GM12878 (cell line): ENCODE results near the gene GDI2. TPM values are rescaled to one million over a fixed set of nuclear protein-coding genes. Genes with fewer than 3 reads are reported as not detected.

Source experiments
- ATAC-seq: fragments of 200-7000 bp; cut with Tn5 transposase; 3 replicates; pipeline ENCODE4 v1.9.1; 2020; ENCODE audit warnings: mild to moderate bottlenecking, moderate library complexity
- BruUV-seq: library from RNA; stranded (reverse); fragments of 400-500 nt; replicated peaks from 2 replicates; lab custom pipeline; 2021; lab: Mats Ljungman, UMichigan
- CTCF ChIA-PET: fragments of 300-600 bp; sonication (Branson Sonifier 250); formaldehyde crosslinking; extraction: SDS; loops from one replicate; lab custom pipeline; 2021; ENCODE audit warnings: inconsistent platforms; lab: Yijun Ruan, JAX
- POLR2A ChIA-PET: fragments of 350-600 bp; formaldehyde crosslinking; extraction: SDS; loops from one replicate; lab custom pipeline; 2021; ENCODE audit warnings: inconsistent platforms; lab: Charles Lee
- RAD21 ChIA-PET: fragments of 300-600 bp; sonication (Branson Sonifier 250); formaldehyde crosslinking; loops from one replicate; lab custom pipeline; 2023; ENCODE audit warnings: antibody characterized with exemption; ENCODE audit not compliant: unreplicated experiment; lab: Charles Lee
- SMC1A ChIA-PET: fragments of 300-600 bp; sonication (Branson Sonifier 250); formaldehyde crosslinking; loops from one replicate; lab custom pipeline; 2023; ENCODE audit not compliant: unreplicated experiment, uncharacterized antibody; lab: Charles Lee
- DNase-seq: peaks from one replicate; pipeline ENCODE4 v3.0.0-alpha.2; 2011; ENCODE audit warnings: low read depth, low spot score
- FAIRE-seq: peaks from 3 replicates; lab custom pipeline; 2011; peaks lifted over from hg19 to GRCh38; lab: Jason Lieb, UNC
- H2AFZ ChIP-seq: 2 replicates; pipeline ENCODE4 v1.6.0; 2011; ENCODE audit warnings: low read depth, low read length, control low read depth; ENCODE audit not compliant: control insufficient read depth
- H3K27ac ChIP-seq: 2 replicates; pipeline ENCODE4 v1.5.1; 2011; ENCODE audit warnings: control low read depth; ENCODE audit not compliant: control insufficient read depth, insufficient read depth
- H3K27me3 ChIP-seq, 2 experiments: replicated peaks in 1 of 2; 2 replicates each; pipeline versions ENCODE4 v1.6.0 to v1.6.1; 2011; ENCODE audit warnings: low read length in 1 of 2; ENCODE audit not compliant: control insufficient read depth in 2 of 2, insufficient read depth in 2 of 2
- H3K36me3 ChIP-seq, 2 experiments: 2 replicates each; pipeline ENCODE4 v1.5.1; 2011; ENCODE audit warnings: low read length in 1 of 2; ENCODE audit not compliant: control insufficient read depth in 2 of 2, insufficient read depth in 2 of 2
- H3K4me1 ChIP-seq: 2 replicates; pipeline ENCODE4 v1.6.1; 2011; ENCODE audit warnings: mild to moderate bottlenecking, low read length, moderate library complexity, mixed read lengths; ENCODE audit not compliant: control insufficient read depth, insufficient read depth
- H3K4me2 ChIP-seq: 2 replicates; pipeline ENCODE4 v1.6.0; 2011; ENCODE audit warnings: control low read depth; ENCODE audit not compliant: control insufficient read depth, insufficient read depth
- H3K4me3 ChIP-seq: fragments of 200-600 bp; sonication (generic); 2 replicates; pipeline ENCODE4 v1.5.1; 2016
- H3K79me2 ChIP-seq: 2 replicates; pipeline ENCODE4 v1.6.0; 2011; ENCODE audit warnings: low read length; ENCODE audit not compliant: control insufficient read depth, insufficient read depth
- H3K9ac ChIP-seq: 2 replicates; pipeline ENCODE4 v1.8.0; 2011; ENCODE audit warnings: low read length, control low read depth, mixed read lengths; ENCODE audit not compliant: control insufficient read depth, insufficient read depth
- H3K9me3 ChIP-seq: replicated peaks from 3 replicates; pipeline ENCODE4 v1.5.1; 2011; ENCODE audit warnings: mild to moderate bottlenecking, low read length; ENCODE audit not compliant: control insufficient read depth, insufficient read depth
- H4K20me1 ChIP-seq: 2 replicates; pipeline ENCODE4 v1.6.0; 2011; ENCODE audit not compliant: control insufficient read depth, insufficient read depth
- GATAD2B ChIP-seq: fragments of 450-650 bp; conservative IDR thresholded peaks from 2 replicates; pipeline ENCODE4 v1.6.1; 2017; ENCODE audit warnings: low read depth, mild to moderate bottlenecking, moderate library complexity
- WGBS: methylation state at CpG from one replicate; pipeline ENCODE4 v1.1.6; 2016; ENCODE audit warnings: low lambda C conversion rate; ENCODE audit not compliant: insufficient replicate concordance, insufficient coverage; ENCODE audit errors: missing lambda C conversion rate; 5-methylcytosine and 5-hydroxymethylcytosine counted together
- in situ Hi-C: fragments of 300-500 bp; cut with MboI; formaldehyde crosslinking; loops from 9 replicates; pipeline ENCODE4 v1.14.3; 2018; ENCODE audit warnings: mixed read lengths
- intact Hi-C: fragments of 100-400 bp; cut with micrococcal nuclease; formaldehyde crosslinking; loops from one replicate; pipeline ENCODE4 v1.14.2; 2022; ENCODE audit not compliant: unreplicated experiment
- polyA plus RNA-seq, 11 experiments: library from polyadenylated mRNA; depleted of rRNA in 4 of 11; unstranded in 6 of 11; stranded (reverse) in 5 of 11; fragments of >200 nt; fragmentation: Nextera tagmentation in 4 of 11; fragmentation: Illumina TruSeq in 1 of 11; extraction: Ambion mirVana in 4 of 11; extraction: Trizol in 1 of 11; gene quantifications; 1 replicate in 1 of 11; 2 replicates in 10 of 11; pipeline versions ENCODE4 v1.2.1 to v1.2.3, GENCODE V29; 2011 to 2016; ENCODE audit warnings: inconsistent platforms in 2 of 11, missing spikeins in 2 of 11, low read depth in 1 of 11
- total RNA-seq, 4 experiments: library from RNA; depleted of rRNA in 3 of 4; stranded (reverse); fragments of >200 nt in 3 of 4; fragmentation: Illumina TruSeq in 1 of 4; extraction: Trizol in 1 of 4; gene quantifications; 2 replicates each; pipeline versions ENCODE4 v1.2.1 to v1.2.3, GENCODE V29; 2013 to 2021
- TF ChIP-seq, protein P1 (sequence below): fragments of 450-650 bp; IDR thresholded peaks from 2 replicates; pipeline ENCODE4 v1.6.1; 2018; ENCODE audit warnings: borderline replicate concordance, mild to moderate bottlenecking; ENCODE audit not compliant: partially characterized antibody

The GDI2 gene
- total and polyA plus RNA-seq, 10 of the 15 experiments (the other 5 are each of a cell fraction or from before 2014, with no cell fraction given), result 261 to 395 (median 276) TPM

- ChIA-PET RAD21 (no interaction called here), SMC1A (interaction anchor here (1.2 kb wide), 1 partner anchor 28 kb away, joined by 4 read pairs; no protein-coding TSS in a partner anchor), CTCF (interaction anchor here (1.2 kb wide), 1 partner anchor 15 kb away, joined by 4 read pairs; no protein-coding TSS in a partner anchor), POLR2A (no interaction called here)
- no peak for DNase-seq
- no peak for FAIRE-seq
- BruUV-seq, result no TSS peak
- H3K4me3 ChIP-seq, result no peak overlapping the region
- no peaks in the 10 kb centered on the region for H4K20me1 ChIP-seq
- in situ Hi-C loops, result no loop called here
- H3K27ac ChIP-seq, result no peak overlapping the region
- TF ChIP-seq GATAD2B, result no peak
- TF ChIP-seq, protein P1, sequence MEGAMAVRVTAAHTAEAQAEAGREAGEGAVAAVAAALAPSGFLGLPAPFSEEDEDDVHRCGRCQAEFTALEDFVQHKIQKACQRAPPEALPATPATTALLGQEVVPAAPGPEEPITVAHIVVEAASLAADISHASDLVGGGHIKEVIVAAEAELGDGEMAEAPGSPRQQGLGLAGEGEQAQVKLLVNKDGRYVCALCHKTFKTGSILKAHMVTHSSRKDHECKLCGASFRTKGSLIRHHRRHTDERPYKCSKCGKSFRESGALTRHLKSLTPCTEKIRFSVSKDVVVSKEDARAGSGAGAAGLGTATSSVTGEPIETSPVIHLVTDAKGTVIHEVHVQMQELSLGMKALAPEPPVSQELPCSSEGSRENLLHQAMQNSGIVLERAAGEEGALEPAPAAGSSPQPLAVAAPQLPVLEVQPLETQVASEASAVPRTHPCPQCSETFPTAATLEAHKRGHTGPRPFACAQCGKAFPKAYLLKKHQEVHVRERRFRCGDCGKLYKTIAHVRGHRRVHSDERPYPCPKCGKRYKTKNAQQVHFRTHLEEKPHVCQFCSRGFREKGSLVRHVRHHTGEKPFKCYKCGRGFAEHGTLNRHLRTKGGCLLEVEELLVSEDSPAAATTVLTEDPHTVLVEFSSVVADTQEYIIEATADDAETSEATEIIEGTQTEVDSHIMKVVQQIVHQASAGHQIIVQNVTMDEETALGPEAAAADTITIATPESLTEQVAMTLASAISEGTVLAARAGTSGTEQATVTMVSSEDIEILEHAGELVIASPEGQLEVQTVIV, result no peak
- no peaks in the 10 kb centered on the region for H3K36me3 ChIP-seq
- no peaks in the 10 kb centered on the region for H3K9me3 ChIP-seq
- peaks cover 20% of the 10 kb centered on the region for H3K79me2 ChIP-seq
- H3K4me1 ChIP-seq, result no peaks in the 10 kb centered on the region; the same call in 1 of the 2 replicates
- 100% methylated on average over 3 of the region's 3 CpGs for WGBS
- H3K9ac ChIP-seq, result no peak overlapping the region
- no peaks in the 10 kb centered on the region for H3K27me3 ChIP-seq
- intact Hi-C loops, result no loop called here
- no peak overlapping the region for H3K4me2 ChIP-seq
- ATAC-seq, result no peak
- no peak overlapping the region for H2AFZ ChIP-seq
Observed at GRCh38 chr10:5719546-5719945, 93.7 kb downstream of the GDI2 start.

Other genes starting within 250 kb of the GDI2 start
- gene ASB13, start 146.8 kb downstream of the GDI2 start, total RNA-seq (2014; rRNA removed), result 0.06 and 0.16 TPM in 2 replicates
- gene ASB13, start 146.8 kb downstream of the GDI2 start, total RNA-seq (2014; rRNA removed; fragmentation: Illumina TruSeq; extraction: Trizol), result 0.23 and 0.36 TPM in 2 replicates
- gene ASB13, start 146.8 kb downstream of the GDI2 start, total RNA-seq (2021), result 0.59 and 0.90 TPM in 2 replicates
- 0.03 TPM in 1 of 2 replicates, not detected in the other for gene ASB13, start 146.8 kb downstream of the GDI2 start, polyA plus RNA-seq (2011; rRNA removed)
- gene ASB13, start 146.8 kb downstream of the GDI2 start, polyA plus RNA-seq (2014; fragmentation: Illumina TruSeq; extraction: Trizol), result 0.13 TPM in 1 of 2 replicates, not detected in the other
- gene ASB13, start 146.8 kb downstream of the GDI2 start, polyA plus RNA-seq (2014; fragmentation: Nextera tagmentation; extraction: Ambion mirVana), result under 1 TPM in 1 of 2 experiments, not detected in 1; 0.02 TPM
- gene ASB13, start 146.8 kb downstream of the GDI2 start, polyA plus RNA-seq (2014; rRNA removed), result 0.08 and 0.30 TPM in 2 replicates
- under 1 TPM; 0.05 to 0.19 TPM for gene ASB13, start 146.8 kb downstream of the GDI2 start, polyA plus RNA-seq (2016; fragmentation: Nextera tagmentation; extraction: Ambion mirVana)
- 35.8 and 43.4 TPM in 2 replicates for gene TASOR2, start 128.6 kb downstream of the GDI2 start, total RNA-seq (2014; rRNA removed)
- gene TASOR2, start 128.6 kb downstream of the GDI2 start, total RNA-seq (2014; rRNA removed; fragmentation: Illumina TruSeq; extraction: Trizol), result 52.0 and 54.7 TPM in 2 replicates
- 49.4 and 49.5 TPM in 2 replicates for gene TASOR2, start 128.6 kb downstream of the GDI2 start, total RNA-seq (2021)
- gene TASOR2, start 128.6 kb downstream of the GDI2 start, polyA plus RNA-seq (2011; rRNA removed), result 32.2 and 46.8 TPM in 2 replicates
- gene TASOR2, start 128.6 kb downstream of the GDI2 start, polyA plus RNA-seq (2014; fragmentation: Illumina TruSeq; extraction: Trizol), result 34.9 and 52.1 TPM in 2 replicates
- gene TASOR2, start 128.6 kb downstream of the GDI2 start, polyA plus RNA-seq (2014; fragmentation: Nextera tagmentation; extraction: Ambion mirVana), result 10 to 100 TPM in 1 of 2 experiments, 1 to 10 TPM in 1; 8.2 to 10.6 TPM
- 23.3 and 29.8 TPM in 2 replicates for gene TASOR2, start 128.6 kb downstream of the GDI2 start, polyA plus RNA-seq (2014; rRNA removed)
- gene TASOR2, start 128.6 kb downstream of the GDI2 start, polyA plus RNA-seq (2016; fragmentation: Nextera tagmentation; extraction: Ambion mirVana), result 10 to 100 TPM; 19.8 to 21.3 TPM
- gene ANKRD16, start 76.5 kb upstream of the GDI2 start, total RNA-seq (2014; rRNA removed), result 10.5 and 11.2 TPM in 2 replicates
- gene ANKRD16, start 76.5 kb upstream of the GDI2 start, total RNA-seq (2014; rRNA removed; fragmentation: Illumina TruSeq; extraction: Trizol), result 3.5 and 4.6 TPM in 2 replicates
- 9.0 and 9.5 TPM in 2 replicates for gene ANKRD16, start 76.5 kb upstream of the GDI2 start, total RNA-seq (2021)
- 8.7 and 13.6 TPM in 2 replicates for gene ANKRD16, start 76.5 kb upstream of the GDI2 start, polyA plus RNA-seq (2011; rRNA removed)
- 4.3 and 5.2 TPM in 2 replicates for gene ANKRD16, start 76.5 kb upstream of the GDI2 start, polyA plus RNA-seq (2014; fragmentation: Illumina TruSeq; extraction: Trizol)
- gene ANKRD16, start 76.5 kb upstream of the GDI2 start, polyA plus RNA-seq (2014; fragmentation: Nextera tagmentation; extraction: Ambion mirVana), result 1 to 10 TPM; 1.4 to 2.9 TPM
- 7.9 and 9.3 TPM in 2 replicates for gene ANKRD16, start 76.5 kb upstream of the GDI2 start, polyA plus RNA-seq (2014; rRNA removed)
- 1 to 10 TPM in 1 of 2 experiments, under 1 TPM in 1; 0.57 to 4.2 TPM for gene ANKRD16, start 76.5 kb upstream of the GDI2 start, polyA plus RNA-seq (2016; fragmentation: Nextera tagmentation; extraction: Ambion mirVana)
- 45.1 and 51.9 TPM in 2 replicates for gene FBH1, start 76.8 kb upstream of the GDI2 start, total RNA-seq (2014; rRNA removed)
- gene FBH1, start 76.8 kb upstream of the GDI2 start, total RNA-seq (2014; rRNA removed; fragmentation: Illumina TruSeq; extraction: Trizol), result 54.6 and 60.9 TPM in 2 replicates
- 58.7 and 66.8 TPM in 2 replicates for gene FBH1, start 76.8 kb upstream of the GDI2 start, total RNA-seq (2021)
- gene FBH1, start 76.8 kb upstream of the GDI2 start, polyA plus RNA-seq (2011; rRNA removed), result 40.6 and 49.2 TPM in 2 replicates
- 34.4 and 37.9 TPM in 2 replicates for gene FBH1, start 76.8 kb upstream of the GDI2 start, polyA plus RNA-seq (2014; fragmentation: Illumina TruSeq; extraction: Trizol)
- 10 to 100 TPM in 1 of 2 experiments, 1 to 10 TPM in 1; 6.1 to 19.0 TPM for gene FBH1, start 76.8 kb upstream of the GDI2 start, polyA plus RNA-seq (2014; fragmentation: Nextera tagmentation; extraction: Ambion mirVana)
- 42.0 and 44.4 TPM in 2 replicates for gene FBH1, start 76.8 kb upstream of the GDI2 start, polyA plus RNA-seq (2014; rRNA removed)
- gene FBH1, start 76.8 kb upstream of the GDI2 start, polyA plus RNA-seq (2016; fragmentation: Nextera tagmentation; extraction: Ambion mirVana), result 10 to 100 TPM; 67.4 to 67.6 TPM
- gene IL15RA, start 164.1 kb upstream of the GDI2 start, total RNA-seq (2014; rRNA removed), result 14.7 and 15.2 TPM in 2 replicates
- 6.5 and 7.7 TPM in 2 replicates for gene IL15RA, start 164.1 kb upstream of the GDI2 start, total RNA-seq (2014; rRNA removed; fragmentation: Illumina TruSeq; extraction: Trizol)
- gene IL15RA, start 164.1 kb upstream of the GDI2 start, total RNA-seq (2021), result 9.9 and 12.1 TPM in 2 replicates
- gene IL15RA, start 164.1 kb upstream of the GDI2 start, polyA plus RNA-seq (2011; rRNA removed), result 6.5 and 12.0 TPM in 2 replicates
- gene IL15RA, start 164.1 kb upstream of the GDI2 start, polyA plus RNA-seq (2014; fragmentation: Illumina TruSeq; extraction: Trizol), result 7.8 and 9.8 TPM in 2 replicates
- 1 to 10 TPM; 2.0 to 4.2 TPM for gene IL15RA, start 164.1 kb upstream of the GDI2 start, polyA plus RNA-seq (2014; fragmentation: Nextera tagmentation; extraction: Ambion mirVana)
- 13.3 and 14.8 TPM in 2 replicates for gene IL15RA, start 164.1 kb upstream of the GDI2 start, polyA plus RNA-seq (2014; rRNA removed)
- gene IL15RA, start 164.1 kb upstream of the GDI2 start, polyA plus RNA-seq (2016; fragmentation: Nextera tagmentation; extraction: Ambion mirVana), result 10 to 100 TPM; 13.8 to 14.6 TPM
- gene IL2RA, start 248.9 kb upstream of the GDI2 start, total RNA-seq (2014; rRNA removed), result 3.4 and 4.0 TPM in 2 replicates
- gene IL2RA, start 248.9 kb upstream of the GDI2 start, total RNA-seq (2014; rRNA removed; fragmentation: Illumina TruSeq; extraction: Trizol), result 5.0 and 5.3 TPM in 2 replicates
- 5.0 and 5.3 TPM in 2 replicates for gene IL2RA, start 248.9 kb upstream of the GDI2 start, total RNA-seq (2021)
- gene IL2RA, start 248.9 kb upstream of the GDI2 start, polyA plus RNA-seq (2011; rRNA removed), result 2.2 and 2.4 TPM in 2 replicates
- 5.6 and 6.0 TPM in 2 replicates for gene IL2RA, start 248.9 kb upstream of the GDI2 start, polyA plus RNA-seq (2014; fragmentation: Illumina TruSeq; extraction: Trizol)
- gene IL2RA, start 248.9 kb upstream of the GDI2 start, polyA plus RNA-seq (2014; fragmentation: Nextera tagmentation; extraction: Ambion mirVana), result 1 to 10 TPM; 3.3 to 5.1 TPM
- gene IL2RA, start 248.9 kb upstream of the GDI2 start, polyA plus RNA-seq (2014; rRNA removed), result 3.4 and 3.9 TPM in 2 replicates
- gene IL2RA, start 248.9 kb upstream of the GDI2 start, polyA plus RNA-seq (2016; fragmentation: Nextera tagmentation; extraction: Ambion mirVana), result 1 to 10 TPM; 4.8 to 5.7 TPM